GM12878 (cell line): ENCODE results near the gene CCDC63. TPM values are rescaled to one million over a fixed set of nuclear protein-coding genes. Genes with fewer than 3 reads are reported as not detected.

ENCODE experiments used
- ATF7 ChIP-seq: fragments of 450-650 bp; IDR thresholded peaks from 2 replicates; pipeline ENCODE4 v1.6.1; 2016; ENCODE audit warnings: low read depth, mild to moderate bottlenecking
- BCL11A ChIP-seq: IDR thresholded peaks from 2 replicates; pipeline ENCODE4 v1.6.1; 2011; ENCODE audit warnings: low read depth, low read length
- BHLHE40 ChIP-seq, 2 experiments: fragments of 450-650 bp in 1 of 2; IDR thresholded peaks; 2 replicates each; pipeline ENCODE4 v1.6.1; 2011 to 2017; ENCODE audit warnings: low read depth in 2 of 2, borderline replicate concordance in 1 of 2, improper control_type of control experiment in 1 of 2, low read length in 1 of 2, mild to moderate bottlenecking in 1 of 2
- CBX5 ChIP-seq: sonication (generic); IDR thresholded peaks from 2 replicates; pipeline ENCODE4 v1.6.1; 2016; ENCODE audit warnings: low read depth, moderate library complexity, mild to moderate bottlenecking, inconsistent platforms
- CEBPZ ChIP-seq: fragments of 150-350 bp; IDR thresholded peaks from 2 replicates; pipeline ENCODE4 v1.6.1; 2016; ENCODE audit warnings: low read depth, low read length
- E2F8 ChIP-seq: fragments of 450-650 bp; IDR thresholded peaks from 2 replicates; pipeline ENCODE4 v1.6.1; 2018; ENCODE audit warnings: mild to moderate bottlenecking, low read depth, moderate library complexity; ENCODE audit not compliant: partially characterized antibody
- EED ChIP-seq: sonication (generic); IDR thresholded peaks from 2 replicates; pipeline ENCODE4 v1.6.1; 2016; ENCODE audit warnings: antibody characterized with exemption, low read depth
- IRF4 ChIP-seq: IDR thresholded peaks from 2 replicates; pipeline ENCODE4 v1.6.1; 2011; ENCODE audit warnings: low read depth, low read length
- LARP7 ChIP-seq: fragments of 450-650 bp; IDR thresholded peaks from 2 replicates; pipeline ENCODE4 v1.6.1; 2017; ENCODE audit warnings: mild to moderate bottlenecking
- MEF2B ChIP-seq: fragments of 450-650 bp; IDR thresholded peaks from 2 replicates; pipeline ENCODE4 v1.6.1; 2018; ENCODE audit warnings: mild to moderate bottlenecking, moderate library complexity; ENCODE audit not compliant: partially characterized antibody, poor library complexity, severe bottlenecking
- MLLT1 ChIP-seq: fragments of 450-650 bp; IDR thresholded peaks from 2 replicates; pipeline ENCODE4 v1.6.1; 2016; ENCODE audit warnings: mild to moderate bottlenecking
- MXI1 ChIP-seq: fragments of 150-350 bp; IDR thresholded peaks from 2 replicates; pipeline ENCODE4 v1.6.1; 2011; ENCODE audit warnings: low read depth, mild to moderate bottlenecking, inconsistent platforms, low read length, improper control_type of control experiment
- NFYA ChIP-seq: IDR thresholded peaks from 2 replicates; pipeline ENCODE4 v1.6.1; 2011; ENCODE audit warnings: low read depth, mild to moderate bottlenecking, low read length, improper control_type of control experiment, borderline replicate concordance
- NKRF ChIP-seq: fragments of 450-650 bp; conservative IDR thresholded peaks from 2 replicates; pipeline ENCODE4 v1.6.1; 2017; ENCODE audit warnings: mild to moderate bottlenecking, moderate library complexity
- NR2F1 ChIP-seq: fragments of 450-650 bp; conservative IDR thresholded peaks from 2 replicates; pipeline ENCODE4 v1.6.1; 2017; ENCODE audit warnings: mild to moderate bottlenecking
- RAD51 ChIP-seq: fragments of 450-650 bp; IDR thresholded peaks from 2 replicates; pipeline ENCODE4 v1.6.1; 2016; ENCODE audit warnings: moderate library complexity, mild to moderate bottlenecking, inconsistent platforms
- RUNX3 ChIP-seq: IDR thresholded peaks from 2 replicates; pipeline ENCODE4 v1.6.1; 2012; ENCODE audit warnings: low read length, inconsistent platforms
- SIN3A ChIP-seq: IDR thresholded peaks from 2 replicates; pipeline ENCODE4 v1.6.1; 2012; ENCODE audit warnings: low read depth, low read length, improper control_type of control experiment
- STAT1 ChIP-seq: fragments of 450-650 bp; conservative IDR thresholded peaks from 2 replicates; pipeline ENCODE4 v1.6.1; 2014; ENCODE audit warnings: antibody characterized with exemption, mild to moderate bottlenecking
- WRNIP1 ChIP-seq: IDR thresholded peaks from 2 replicates; pipeline ENCODE4 v1.6.1; 2011; ENCODE audit warnings: low read depth, low read length, improper control_type of control experiment, borderline replicate concordance
- ZNF217 ChIP-seq: fragments of 450-650 bp; IDR thresholded peaks from 2 replicates; pipeline ENCODE4 v1.6.1; 2017; ENCODE audit warnings: antibody characterized with exemption, mild to moderate bottlenecking
- ZNF24 ChIP-seq: fragments of 450-650 bp; IDR thresholded peaks from 2 replicates; pipeline ENCODE4 v1.6.1; 2017; ENCODE audit warnings: antibody characterized with exemption, mild to moderate bottlenecking
- polyA plus RNA-seq, 11 experiments: library from polyadenylated mRNA; depleted of rRNA in 4 of 11; unstranded in 6 of 11; stranded (reverse) in 5 of 11; fragments of >200 nt; fragmentation: Nextera tagmentation in 4 of 11; fragmentation: Illumina TruSeq in 1 of 11; extraction: Ambion mirVana in 4 of 11; extraction: Trizol in 1 of 11; gene quantifications; 1 replicate in 1 of 11; 2 replicates in 10 of 11; pipeline versions ENCODE4 v1.2.1 to v1.2.3, GENCODE V29; 2011 to 2016; ENCODE audit warnings: inconsistent platforms in 2 of 11, missing spikeins in 2 of 11, low read depth in 1 of 11
- total RNA-seq, 4 experiments: library from RNA; depleted of rRNA in 3 of 4; stranded (reverse); fragments of >200 nt in 3 of 4; fragmentation: Illumina TruSeq in 1 of 4; extraction: Trizol in 1 of 4; gene quantifications; 2 replicates each; pipeline versions ENCODE4 v1.2.1 to v1.2.3, GENCODE V29; 2013 to 2021

CCDC63 gene
- total and polyA plus RNA-seq, 10 of the 15 experiments (the other 5 are each of a cell fraction or from before 2014, with no cell fraction given), result not detected

GRCh38 chr12:110906516-110906915, 59.7 kb downstream of the CCDC63 start (continued):
- TF ChIP-seq E2F8 (no peak), EED (peak; percentile 29; the same call in 1 of the 2 replicates), MEF2B (no peak), RAD51 (no peak), NR2F1 (0 out of 2 replicates have a peak, but pooled peaks have one; percentile 22), ZNF217 (0 out of 2 replicates have a peak, but pooled peaks have one; percentile 3), STAT1 (no peak), LARP7 (no peak), MXI1 (0 out of 2 replicates have a peak, but pooled peaks have one; percentile 42), NKRF (no peak), BCL11A (no peak), ZNF24 (no peak), RUNX3 (peak; percentile 35; the same call in 1 of the 2 replicates), IRF4 (peak; percentile 49; the same call in 1 of the 2 replicates), NFYA (no peak), CEBPZ (no peak), ATF7 (no peak), BHLHE40 (IDR thresholded peaks at IDR 0.05; ENCODE audit: borderline replicate concordance in 1 of 2, low read depth in 2 of 2, low read length in 1 of 2) (peak; percentile 85 to 86), WRNIP1 (no peak), CBX5 (no peak), SIN3A (no peak), MLLT1 (no peak)
